Measurements from ENCODE around the gene ANGEL1. TPM values are rescaled to one million over a fixed set of nuclear protein-coding genes. Genes with fewer than 3 reads are reported as not detected.

ANGEL1 gene
- polyA plus RNA-seq, 1 donor, result 21.3 TPM

DNA sequence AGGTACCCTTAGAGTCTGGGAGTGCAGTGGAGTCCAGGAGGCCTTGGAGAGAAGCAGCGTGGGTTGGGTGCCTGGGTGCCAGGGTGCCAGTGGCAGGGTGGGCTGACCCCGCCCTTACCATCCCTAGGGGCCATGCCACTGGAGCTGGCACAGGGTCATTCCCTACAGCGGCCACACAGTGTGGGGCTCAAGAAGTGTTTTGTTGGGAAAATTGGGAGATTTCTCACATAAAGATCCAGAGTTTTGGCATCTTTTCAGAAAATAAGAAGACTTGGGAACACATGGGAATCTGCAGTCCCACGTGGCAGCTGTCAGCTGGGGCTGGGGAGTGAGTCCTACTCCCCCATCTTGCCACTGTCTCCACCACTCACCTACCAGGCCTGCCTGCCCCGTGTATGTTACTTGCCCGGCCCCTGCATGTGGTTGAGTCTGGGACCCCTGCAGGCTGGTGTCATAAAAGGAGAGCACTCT is 47.2 kb downstream of the ANGEL1 start:
- no peak for DNase-seq (ENCODE audit: low read depth)

DNA sequence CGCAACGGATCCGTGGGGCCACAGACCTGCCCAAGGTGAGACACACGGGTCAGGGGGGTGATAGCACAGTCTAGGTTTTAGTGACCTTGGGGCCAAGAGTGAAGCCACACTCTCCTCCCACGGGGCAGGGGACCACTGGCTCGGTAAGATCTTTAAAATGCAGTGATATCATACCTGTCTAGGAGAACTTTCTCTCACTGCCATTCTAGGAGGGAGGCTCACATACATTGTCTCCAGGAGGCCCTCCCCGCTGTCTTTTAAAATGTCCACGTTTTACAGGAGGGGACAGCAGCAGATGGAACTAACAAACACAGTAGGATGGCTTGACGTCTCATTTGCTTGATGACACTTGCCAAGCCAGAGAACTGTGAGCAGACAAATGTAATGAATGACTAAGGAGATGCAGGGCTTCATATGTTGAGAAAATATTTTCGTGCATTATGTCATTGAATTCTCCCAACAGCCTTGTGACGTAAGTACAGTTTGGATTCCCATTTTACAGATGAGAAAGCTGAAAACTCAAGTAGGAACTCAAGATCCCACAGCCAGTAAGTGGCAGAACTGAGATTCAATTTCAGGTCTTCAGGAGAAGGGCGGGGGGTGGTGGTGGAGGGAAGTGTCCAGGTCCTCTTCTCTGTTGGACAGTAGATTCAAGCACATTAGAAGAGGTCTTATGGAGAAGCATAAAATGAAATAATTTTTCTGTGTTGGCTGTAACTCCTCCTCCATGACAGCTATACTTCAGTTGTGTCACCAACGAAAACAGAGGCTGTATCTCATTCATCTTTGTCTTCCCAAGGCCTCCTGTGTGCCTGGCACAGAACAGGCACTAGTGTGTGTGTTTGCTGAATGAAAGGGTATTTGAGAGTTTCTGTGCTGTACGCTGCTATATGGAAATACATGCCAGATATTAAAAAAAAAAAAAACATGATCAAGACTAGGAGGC is 49.3 kb downstream of the ANGEL1 start:
- no peak for DNase-seq (ENCODE audit: low read depth)

DNA sequence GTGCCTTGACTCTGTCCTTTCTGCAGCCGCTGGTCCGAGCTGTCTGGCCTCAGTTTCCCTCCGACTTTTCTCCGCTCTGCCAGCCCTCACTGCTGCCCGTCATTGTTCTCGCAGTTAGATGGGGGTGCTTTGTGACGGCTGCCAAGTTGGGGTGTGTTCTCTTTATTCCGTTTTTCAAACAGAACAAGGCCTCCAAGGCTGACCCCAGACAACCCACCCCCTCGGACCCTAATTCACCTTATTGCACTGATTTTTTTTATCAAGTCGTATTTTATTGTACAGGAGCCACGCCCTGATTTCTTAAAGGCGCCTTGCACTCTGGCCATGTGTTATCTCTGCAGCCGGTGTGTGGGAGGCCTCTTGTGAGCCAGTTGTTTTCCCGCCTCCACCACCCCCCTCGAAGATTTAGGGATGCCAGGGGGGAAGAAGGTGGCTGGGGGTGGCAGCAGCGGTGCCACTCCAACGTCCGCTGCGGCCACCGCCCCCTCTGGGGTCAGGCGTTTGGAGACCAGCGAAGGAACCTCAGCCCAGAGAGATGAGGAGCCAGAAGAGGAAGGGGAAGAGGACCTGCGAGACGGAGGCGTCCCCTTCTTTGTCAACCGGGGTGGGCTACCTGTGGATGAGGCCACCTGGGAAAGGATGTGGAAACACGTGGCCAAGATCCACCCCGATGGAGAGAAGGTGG is 50.1 kb downstream of the ANGEL1 start:
- DNase-seq (ENCODE audit: low read depth), result no peak

DNA sequence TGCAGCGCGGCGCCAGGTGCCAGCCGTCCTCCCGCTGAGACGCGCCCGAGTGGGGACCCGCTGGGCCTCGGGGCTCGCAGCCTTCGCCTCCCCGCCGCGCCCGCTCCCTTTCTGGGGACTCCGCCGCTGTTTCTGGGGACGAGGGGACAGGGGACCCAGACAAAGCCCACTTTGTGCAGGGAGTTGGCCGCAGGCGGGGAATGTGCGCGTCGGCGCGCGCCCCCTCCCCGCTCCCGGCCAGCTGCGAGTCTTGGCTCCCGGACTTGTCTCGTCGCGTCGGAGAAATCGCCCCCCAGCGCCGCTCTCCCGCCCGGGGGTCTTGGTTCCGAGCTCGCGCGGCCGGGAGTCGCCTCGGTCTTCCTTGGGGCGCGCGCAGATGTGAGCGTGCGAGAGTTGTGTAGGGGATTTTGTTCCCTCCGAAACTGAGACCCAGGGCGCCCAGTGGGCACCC is 50.7 kb downstream of the ANGEL1 start:
- no peak for DNase-seq (ENCODE audit: low read depth)

DNA sequence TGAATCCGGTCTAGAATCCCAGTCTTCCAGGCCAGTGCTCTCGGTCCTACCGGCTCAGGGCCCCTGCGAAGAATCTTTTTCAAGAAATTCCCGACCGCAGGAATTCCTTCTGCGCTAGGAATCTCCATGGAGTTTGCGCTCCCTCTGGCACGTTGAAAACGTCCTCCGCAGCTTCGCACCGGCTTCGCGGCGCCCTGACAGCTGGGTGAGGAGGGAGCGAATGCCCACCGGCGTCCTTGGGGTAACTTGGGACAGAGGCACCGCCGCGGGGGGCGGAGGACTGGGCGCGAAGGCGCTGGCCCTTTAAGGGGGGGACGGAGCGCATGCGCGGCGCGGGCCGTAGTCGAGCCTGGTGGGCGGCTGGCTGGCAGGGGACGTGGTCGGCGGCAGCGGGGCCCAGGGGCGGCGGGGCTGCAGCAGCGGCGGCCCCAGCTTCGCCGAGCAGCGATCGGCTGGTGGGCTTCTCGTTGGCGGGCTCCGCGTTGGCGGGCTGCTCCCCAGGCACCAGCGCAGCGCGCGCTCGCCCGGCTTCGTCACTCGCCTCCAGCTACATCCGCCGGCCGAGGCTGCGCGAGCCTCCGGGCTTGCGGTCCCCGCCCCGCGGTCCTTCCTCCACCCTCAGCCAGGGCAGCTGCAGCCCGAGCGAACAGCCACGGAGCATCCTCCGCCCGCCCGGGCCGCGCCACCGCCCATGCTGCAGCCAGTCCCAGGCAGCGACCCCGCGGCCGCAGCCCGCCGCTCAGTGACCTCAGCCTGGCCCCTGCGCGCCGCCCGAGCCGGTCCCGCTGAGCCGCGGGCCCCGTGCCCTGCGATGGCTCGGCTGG is 51.3 kb downstream of the ANGEL1 start, which contains the start of gene VASH1:
TSS of gene VASH1 (plus strand) at position 333 of the 824 bp plus-strand sequence. CDS start 1,354 bp downstream, outside the sequence.
- DNase-seq (ENCODE audit: low read depth), result no peak

DNA sequence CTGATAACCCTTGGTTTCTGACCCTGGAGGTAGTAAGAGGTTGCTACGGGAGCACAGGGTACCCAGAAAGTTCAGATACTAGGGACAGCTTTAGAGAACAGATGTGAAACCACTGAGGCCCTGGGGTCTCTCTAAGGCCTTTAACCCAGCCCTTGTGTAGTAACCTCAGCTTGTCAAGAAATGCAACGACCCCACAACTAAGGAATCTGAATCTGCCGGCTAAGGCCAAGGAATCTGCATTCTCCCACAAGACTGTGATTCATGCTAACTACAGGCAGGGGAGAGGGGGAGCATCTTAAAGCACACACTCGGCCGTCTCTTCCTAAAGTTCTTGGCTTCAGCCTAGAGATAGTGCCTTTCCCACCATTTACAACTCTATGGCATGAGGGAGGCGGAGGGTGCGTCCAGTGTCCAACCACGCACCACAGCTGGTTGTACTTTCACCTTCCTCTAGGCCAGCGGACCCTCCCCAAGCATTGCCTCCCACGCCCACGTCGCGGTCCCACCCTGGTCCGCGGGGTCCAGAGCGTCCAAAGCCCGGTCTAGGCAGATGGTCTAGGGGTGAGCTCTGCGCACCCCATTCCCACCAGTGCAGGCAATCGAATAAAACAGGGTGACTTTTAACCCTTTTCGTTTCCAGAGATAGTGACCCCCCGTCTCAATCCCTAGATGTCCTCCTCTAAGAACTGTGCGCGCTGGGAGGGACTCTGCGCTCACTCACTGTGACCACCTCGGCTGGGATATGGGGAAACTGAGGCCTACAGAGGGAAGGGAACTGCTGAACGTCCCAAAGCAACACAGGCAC is 52.1 kb downstream of the ANGEL1 start:
- DNase-seq (ENCODE audit: low read depth), result no peak

DNA sequence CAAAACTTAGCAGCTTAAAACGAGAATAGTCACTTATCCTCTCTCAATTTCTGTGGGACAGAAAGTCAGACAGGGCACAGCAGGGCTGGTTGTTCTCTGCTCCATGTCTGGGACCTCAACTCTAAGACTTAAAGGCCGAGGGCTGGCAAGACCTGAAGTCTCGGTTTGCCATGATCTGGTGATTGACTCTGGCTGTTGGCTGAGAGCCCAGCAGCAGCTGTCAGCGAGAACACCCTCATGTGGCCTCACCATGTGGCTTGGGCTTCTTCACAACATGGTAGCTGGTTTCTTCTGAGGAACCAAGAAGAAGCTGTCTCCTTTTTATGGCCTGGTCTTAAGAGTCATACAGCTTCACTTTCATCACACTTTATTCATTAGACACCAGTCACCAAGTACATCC is 53.1 kb downstream of the ANGEL1 start:
- no peak for DNase-seq (ENCODE audit: low read depth)

DNA sequence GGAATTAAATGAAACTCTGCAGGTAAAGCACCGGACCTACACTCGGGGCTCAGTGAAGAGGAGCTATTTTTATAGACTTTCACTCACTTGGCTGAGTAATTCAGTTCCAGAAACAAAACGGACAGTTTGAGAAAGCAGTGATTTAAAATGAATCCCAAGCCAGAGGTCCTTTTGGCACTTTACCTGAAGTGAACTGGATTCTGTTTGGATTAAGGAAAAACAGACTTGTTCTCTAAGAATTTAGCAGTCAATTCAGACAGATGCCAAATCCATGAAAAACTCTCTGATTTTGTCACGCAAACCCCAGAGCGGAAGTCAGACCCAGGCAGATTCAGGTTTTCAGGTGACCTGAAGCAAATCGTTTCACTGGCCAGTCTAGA is 56.3 kb downstream of the ANGEL1 start:
- no peak for DNase-seq (ENCODE audit: low read depth)

DNA sequence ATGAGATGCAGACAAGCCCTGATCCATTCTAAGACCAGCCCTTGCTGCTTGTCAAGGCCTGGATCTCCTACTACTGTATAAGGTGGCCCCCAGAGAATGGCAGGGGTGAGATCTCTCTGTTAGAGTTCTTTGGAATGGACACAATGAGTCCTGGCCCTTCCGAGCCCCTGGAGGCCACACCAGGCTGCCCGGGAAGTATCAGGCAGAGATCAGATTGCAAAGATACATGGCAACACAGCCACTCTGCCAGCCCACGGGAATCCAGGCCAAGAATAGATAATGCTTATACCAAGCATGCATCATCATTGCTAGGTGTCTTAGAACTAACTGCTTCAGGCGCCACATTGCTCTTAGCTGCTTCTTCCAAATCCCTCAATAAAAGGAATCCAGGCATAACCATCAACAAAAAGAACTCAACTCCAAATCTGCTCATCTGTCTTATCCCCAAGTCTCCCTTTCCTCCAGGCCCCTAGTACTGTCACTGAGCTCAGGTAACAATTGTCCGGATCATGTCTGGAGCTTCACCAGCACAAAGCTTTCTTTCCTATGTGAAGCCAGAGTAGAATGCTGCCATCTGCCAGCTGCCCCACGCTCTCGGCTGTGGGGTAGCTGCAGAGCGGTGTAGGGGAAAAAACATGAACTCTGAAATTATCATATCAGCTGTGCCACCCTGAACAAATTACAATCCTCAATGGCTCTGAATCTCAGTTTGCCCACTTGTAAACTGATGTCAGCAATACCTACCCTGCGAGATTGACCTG is 56.9 kb downstream of the ANGEL1 start:
- no peak for DNase-seq (ENCODE audit: low read depth)

DNA sequence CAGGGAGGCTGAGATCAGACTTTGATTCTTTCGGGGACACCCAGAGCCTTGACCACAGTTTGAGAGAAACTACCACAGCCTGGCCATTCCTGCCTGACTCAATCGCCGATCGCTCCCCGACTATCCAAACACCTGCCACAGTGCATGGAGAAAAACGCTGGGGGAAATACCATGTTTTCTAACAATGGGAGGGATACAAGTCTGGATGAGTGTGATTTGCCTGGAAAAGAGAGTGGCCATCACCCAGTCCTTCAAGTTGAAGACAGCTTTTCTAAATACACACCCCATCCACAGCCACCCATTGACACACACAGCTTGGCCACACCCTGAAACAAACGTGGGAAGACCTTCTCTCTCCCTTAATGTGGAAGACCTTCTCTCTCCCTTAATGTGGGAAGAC is 58.1 kb downstream of the ANGEL1 start:
- no peak for DNase-seq (ENCODE audit: low read depth)

DNA sequence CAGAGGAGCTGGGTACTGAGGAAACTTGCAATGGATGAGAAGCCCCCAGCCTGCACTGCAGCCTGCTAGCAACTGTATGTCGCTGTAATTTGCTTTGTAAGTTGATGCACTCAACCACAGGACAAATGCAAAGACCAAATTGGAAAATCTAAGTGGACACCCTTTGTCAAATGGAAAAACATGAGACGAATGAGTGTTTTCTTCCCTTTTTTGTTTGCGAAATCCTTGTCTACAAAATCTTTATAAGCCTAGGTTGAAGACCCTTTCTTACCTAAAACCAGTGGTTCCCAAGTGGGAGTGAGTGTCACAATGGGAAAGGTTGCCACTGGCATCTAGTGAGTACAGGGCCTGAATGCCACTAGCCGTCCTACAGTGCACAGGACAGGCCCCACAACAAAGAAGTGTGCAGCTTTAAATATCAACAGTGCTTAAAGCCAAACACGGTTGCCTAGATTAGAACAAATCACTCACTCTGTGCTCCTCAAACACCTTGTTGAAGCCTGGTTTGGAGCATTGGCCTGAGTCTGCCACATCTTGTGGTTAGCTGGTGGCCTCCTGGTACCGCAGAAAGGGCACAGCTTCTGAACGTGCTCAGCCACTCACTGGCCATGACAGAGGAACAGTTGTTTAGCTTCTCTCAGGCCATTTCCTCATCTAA is 59.0 kb downstream of the ANGEL1 start:
- DNase-seq (ENCODE audit: low read depth), result no peak

DNA sequence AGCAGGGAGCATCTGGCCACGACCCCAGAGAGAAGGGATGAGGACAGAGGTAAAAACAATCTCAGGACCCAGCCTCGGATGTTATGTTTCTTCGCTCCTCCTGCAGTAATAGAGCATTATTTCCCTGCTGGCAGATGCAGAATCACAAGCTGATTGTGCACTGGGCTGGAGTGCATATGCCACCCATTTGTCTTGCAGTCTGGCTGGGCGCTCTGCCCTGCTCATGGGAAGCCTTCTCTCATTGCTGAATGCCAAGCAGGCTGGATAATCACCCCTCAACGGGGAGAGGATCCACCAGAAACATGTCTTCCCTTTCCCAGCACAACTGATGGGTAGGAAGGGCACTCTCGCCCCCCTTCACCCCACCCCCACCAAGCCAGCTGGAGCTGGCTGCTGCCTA is 59.9 kb downstream of the ANGEL1 start:
- no peak for DNase-seq (ENCODE audit: low read depth)

DNA sequence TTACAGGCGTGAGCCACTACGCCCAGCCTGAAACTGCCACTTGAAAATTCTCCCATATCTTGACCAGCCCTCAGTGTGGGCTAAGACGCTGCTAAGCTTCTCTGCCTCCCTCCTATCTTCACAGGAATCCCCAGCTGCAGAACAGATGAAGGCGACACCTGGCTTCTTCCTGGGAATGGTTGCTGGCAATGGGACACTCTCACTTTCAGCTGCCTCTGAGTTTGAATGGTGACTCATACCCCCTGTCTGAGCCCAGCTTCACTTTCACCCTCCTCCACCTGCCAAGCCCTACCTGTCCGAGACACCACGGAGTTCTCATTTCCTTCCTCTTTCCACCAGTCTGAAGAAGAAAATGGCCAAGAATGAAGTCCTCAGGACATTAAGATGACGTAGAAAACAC is 69.7 kb downstream of the ANGEL1 start:
- no peak for DNase-seq (ENCODE audit: low read depth)

DNA sequence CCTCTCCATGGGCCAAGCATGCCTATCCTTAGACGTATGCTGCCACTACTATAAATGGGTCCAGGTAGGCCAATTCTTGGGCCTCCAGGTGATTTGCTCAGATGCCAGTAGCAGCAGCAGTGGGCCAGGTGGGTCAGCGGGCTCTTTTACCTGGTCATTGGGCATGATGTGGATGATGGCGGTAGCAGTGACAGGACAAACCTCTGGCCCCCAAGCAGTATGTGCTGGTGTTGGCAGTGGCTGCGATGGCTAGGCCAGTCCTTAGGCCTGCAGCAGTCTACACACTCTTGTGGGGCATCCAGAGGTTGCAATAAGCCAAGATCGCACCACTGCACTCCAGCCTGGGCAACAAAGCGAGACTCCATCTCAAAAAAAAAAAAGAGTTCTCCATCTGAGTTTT is 70.5 kb downstream of the ANGEL1 start:
- no peak for DNase-seq (ENCODE audit: low read depth)

DNA sequence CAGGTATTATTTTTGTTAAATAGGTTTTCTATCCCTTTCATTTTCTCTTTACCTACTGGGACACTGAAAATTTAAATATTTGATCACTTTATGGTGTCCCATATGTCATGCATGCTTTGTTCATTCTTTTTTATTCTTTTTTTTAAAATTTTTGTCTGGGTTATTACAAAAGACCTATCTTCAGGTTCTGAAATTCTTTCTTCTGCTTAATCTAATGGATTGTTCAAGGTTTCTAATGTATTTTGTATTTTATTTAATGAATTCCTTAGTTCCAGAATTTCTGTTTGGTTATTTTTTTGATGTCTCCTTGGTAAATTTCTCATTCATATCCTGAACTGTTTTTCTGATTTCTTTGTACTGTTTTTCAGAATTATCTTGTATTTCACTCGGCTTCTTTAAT is 71.6 kb downstream of the ANGEL1 start:
- DNase-seq (ENCODE audit: low read depth), result no peak

All from forelimb muscle (tissue), 1 donor.